CD1c-positive myeloid dendritic cell (primary cell): ENCODE results near the gene SAMD10.
A peak's percentile ranks its signal among the peaks of the same experiment; 100 is the strongest.

Experiments
- DNase-seq: peaks from one replicate; pipeline ENCODE4 v3.0.0-alpha.2; 2016; ENCODE audit errors: extremely low spot score

The SAMD10 gene

GRCh38 chr20:63956664-63957003 lies 22.8 kb downstream of the SAMD10 start:
- peak; percentile 27 for DNase-seq

- peak; percentile 91 for DNase-seq
Observed at GRCh38 chr20:63955827-63956663, 23.4 kb downstream of the SAMD10 start, which contains the start of gene UCKL1. TSS of gene UCKL1 (minus strand) at chr20:63956416. CDS start at chr20:63956372, 44 bp downstream.

- DNase-seq = peak; percentile 59
Observed at GRCh38 chr20:63955281-63955826, 24.1 kb downstream of the SAMD10 start.

- DNase-seq = no peak
Observed at GRCh38 chr20:63953764-63954429, 25.5 kb downstream of the SAMD10 start.

GRCh38 chr20:63952769-63953168 lies 26.7 kb downstream of the SAMD10 start:
- DNase-seq = no peak

- DNase-seq = no peak
Observed at GRCh38 chr20:63952210-63952535, 27.3 kb downstream of the SAMD10 start.

GRCh38 chr20:63951398-63952209 lies 27.8 kb downstream of the SAMD10 start:
- no peak for DNase-seq

GRCh38 chr20:63950701-63951397 lies 28.6 kb downstream of the SAMD10 start:
- no peak for DNase-seq

- peak; percentile 25 for DNase-seq
Observed at GRCh38 chr20:63947638-63948456, 31.6 kb downstream of the SAMD10 start.

- no peak for DNase-seq
Observed at GRCh38 chr20:63946986-63947637, 32.3 kb downstream of the SAMD10 start.

GRCh38 chr20:63945921-63946920 lies 33.2 kb downstream of the SAMD10 start:
- no peak for DNase-seq

- DNase-seq = no peak
Observed at GRCh38 chr20:63945031-63945658, 34.3 kb downstream of the SAMD10 start.

GRCh38 chr20:63944078-63944941 lies 35.1 kb downstream of the SAMD10 start:
- DNase-seq = no peak

GRCh38 chr20:63943808-63944077 lies 35.7 kb downstream of the SAMD10 start:
- DNase-seq = no peak

- no peak for DNase-seq
Observed at GRCh38 chr20:63942969-63943807, 36.3 kb downstream of the SAMD10 start.

GRCh38 chr20:63942250-63942951 lies 37.0 kb downstream of the SAMD10 start:
- peak; percentile 69 for DNase-seq
